Retina (tissue), 1 donor: ENCODE measurements around the gene GYG2.
A peak's percentile ranks its signal among the peaks of the same experiment; 100 is the strongest.
"Not testable (repeated sequence)": the region's sequence is repeated elsewhere in the genome, so short reads cannot be mapped to it uniquely, and the experiment has no call there.

ENCODE experiments used
- DNase-seq: peaks from one replicate; pipeline ENCODE4 v3.0.0-alpha.2; 2016

GYG2 gene

GRCh38 chrX:2910109-2910508 is 81.4 kb downstream of the GYG2 start:
- DNase-seq, result no peak

GRCh38 chrX:2913118-2913517 is 84.4 kb downstream of the GYG2 start:
- no peak for DNase-seq

GRCh38 chrX:2917767-2918166 is 89.0 kb downstream of the GYG2 start:
- no peak for DNase-seq

GRCh38 chrX:2921193-2921592 is 92.5 kb downstream of the GYG2 start:
- DNase-seq, result no peak

DNA sequence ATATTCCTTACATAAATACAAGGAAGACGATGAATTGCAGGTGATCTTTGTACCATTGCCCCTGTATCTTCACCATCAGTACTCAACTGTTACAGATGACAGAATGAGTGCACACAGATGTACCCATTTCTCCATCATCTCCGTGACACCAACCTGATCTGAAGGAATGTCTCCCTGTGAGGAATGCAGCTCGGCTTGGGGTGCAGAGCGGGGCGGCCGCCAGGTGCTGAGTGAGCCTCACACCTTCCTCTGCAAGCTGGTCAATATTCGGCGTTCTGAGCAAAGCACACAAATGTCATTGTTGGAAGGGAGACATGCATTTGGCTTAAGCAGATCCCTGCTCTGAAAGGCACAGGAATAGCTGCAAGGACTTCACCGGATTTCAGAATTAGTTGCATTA is 93.0 kb downstream of the GYG2 start:
- no peak for DNase-seq

DNA sequence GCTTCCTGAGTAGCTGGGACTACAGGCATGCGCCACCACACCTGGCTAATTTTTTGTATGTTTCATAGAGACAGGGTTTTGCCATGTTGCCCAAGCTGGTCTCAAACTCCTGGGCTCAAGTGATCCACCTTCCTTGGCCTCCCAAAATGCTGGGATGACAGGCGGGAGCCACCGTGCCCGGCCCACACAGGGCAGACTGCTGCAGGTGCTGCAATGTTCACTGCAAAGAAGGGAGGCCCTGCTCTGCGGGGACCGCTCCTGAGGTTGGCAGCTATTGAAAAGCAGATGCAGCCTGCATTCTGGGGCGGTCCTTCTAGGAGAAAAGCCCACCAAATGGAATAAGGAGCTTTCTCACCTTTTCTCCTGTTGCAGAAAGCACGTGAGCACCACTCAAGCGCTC is 95.4 kb downstream of the GYG2 start:
- no peak for DNase-seq

- not testable (repeated sequence) for DNase-seq
These were observed 97.5 kb downstream of the GYG2 start for GRCh38 chrX:2926255-2926654.

DNA sequence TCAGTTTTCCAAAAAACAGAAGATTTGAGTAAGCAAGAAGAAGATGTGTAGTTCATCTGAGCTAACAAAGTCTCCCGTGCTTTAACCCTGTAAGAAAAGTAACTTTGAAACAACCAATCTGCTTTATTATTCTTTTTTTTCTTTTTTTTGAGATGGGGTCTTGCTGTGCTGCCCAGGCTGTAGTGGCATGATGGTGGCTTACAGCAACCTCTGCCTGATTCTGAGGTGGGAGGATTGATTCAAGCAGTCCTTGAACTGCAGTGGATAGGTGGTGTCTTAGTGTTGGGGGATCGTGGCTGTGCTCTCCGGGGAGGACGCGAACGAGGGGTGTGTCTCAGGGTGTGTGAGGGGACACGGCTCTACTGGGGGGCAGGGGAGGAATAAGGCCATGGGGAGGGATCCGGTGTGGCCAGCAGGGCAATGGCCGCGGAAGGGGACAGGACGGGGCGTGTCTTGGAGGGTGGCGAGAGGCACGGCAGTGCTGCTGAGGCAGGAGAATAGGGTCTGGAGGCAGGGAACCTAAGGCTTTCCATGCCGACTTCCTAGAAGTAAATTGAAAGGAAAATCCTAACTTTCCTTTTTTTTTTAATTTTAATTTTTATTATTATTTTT is 98.0 kb downstream of the GYG2 start:
- no peak for DNase-seq

- DNase-seq, result no peak
These were observed 99.5 kb downstream of the GYG2 start for GRCh38 chrX:2928191-2928582.

- peak; percentile 82 for DNase-seq
These were observed 100.1 kb downstream of the GYG2 start, which contains the start of gene ARSD for GRCh38 chrX:2928583-2929434. Gene ARSD (minus strand): TSS chrX:2929339. CDS start chrX:2929275, 64 bp downstream.

DNA sequence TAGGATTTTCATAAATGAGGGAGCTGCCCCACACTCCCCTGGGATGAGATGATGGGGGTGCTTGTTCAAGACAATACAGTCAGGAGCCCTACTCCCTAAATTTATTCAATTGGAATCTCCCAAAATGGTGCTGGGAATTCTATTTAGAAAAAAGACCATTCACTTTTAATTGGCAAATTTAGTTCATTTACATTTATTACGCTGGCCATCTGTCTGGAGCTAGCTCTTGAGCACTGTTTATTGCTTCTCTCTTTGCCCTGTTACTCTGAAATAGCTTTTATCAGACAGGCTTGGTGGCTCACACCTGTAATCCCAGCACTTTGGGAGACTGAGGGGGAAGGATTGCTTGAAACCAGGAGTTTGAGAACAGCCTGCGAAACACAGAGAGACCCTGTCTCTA is 102.4 kb downstream of the GYG2 start:
- DNase-seq, result no peak

DNA sequence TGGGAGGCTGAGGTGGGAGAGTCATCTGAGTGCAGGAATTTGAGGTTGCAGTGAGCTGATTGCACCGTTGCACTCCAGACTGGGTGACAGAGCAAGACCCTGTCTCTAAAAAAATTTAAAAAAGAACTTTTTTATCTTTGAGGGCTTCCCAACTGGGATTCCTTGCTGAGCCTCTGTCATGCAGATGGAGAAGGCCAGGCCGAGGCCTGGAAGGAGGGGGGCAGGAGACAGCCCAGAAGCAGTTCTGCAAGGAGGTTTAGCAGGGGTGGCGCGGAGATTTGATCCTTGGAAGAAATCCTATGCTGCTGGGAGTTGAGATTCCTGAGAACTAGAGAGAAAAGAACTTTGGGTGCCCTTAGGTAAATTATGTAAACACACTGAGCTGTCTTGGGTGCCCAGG is 102.9 kb downstream of the GYG2 start:
- DNase-seq, result no peak
